GM18951 (cell line): ENCODE results near the gene STAB2.

ENCODE experiments used
- POLR2A ChIP-seq: IDR thresholded peaks from 4 replicates; pipeline ENCODE4 v1.6.1; 2011; ENCODE audit warnings: mild to moderate bottlenecking; ENCODE audit not compliant: insufficient read length, insufficient read depth; ENCODE audit errors: extremely low read depth
- in situ Hi-C: fragments of 300-500 bp; cut with MboI; formaldehyde crosslinking; loops from one replicate; pipeline ENCODE4 v1.12.0; 2022; ENCODE audit warnings: low sequenced_read_pairs, mixed read lengths, inconsistent platforms; ENCODE audit not compliant: unreplicated experiment

Gene STAB2

GRCh38 chr12:103672401-103673119 is 85.5 kb downstream of the STAB2 start:
- in situ Hi-C loops: no loop called here
- TF ChIP-seq POLR2A: no peak

GRCh38 chr12:103673487-103673886 is 86.4 kb downstream of the STAB2 start:
- no peak for TF ChIP-seq POLR2A
- in situ Hi-C loops: no loop called here

GRCh38 chr12:103673891-103674375 is 86.9 kb downstream of the STAB2 start:
- no peak for TF ChIP-seq POLR2A
- in situ Hi-C loops: no loop called here

GRCh38 chr12:103676893-103677292 is 89.8 kb downstream of the STAB2 start:
- in situ Hi-C loops: no loop called here
- TF ChIP-seq POLR2A: no peak

GRCh38 chr12:103677341-103677740 is 90.3 kb downstream of the STAB2 start:
- in situ Hi-C loops: no loop called here
- no peak for TF ChIP-seq POLR2A

GRCh38 chr12:103677905-103678304 is 90.8 kb downstream of the STAB2 start:
- in situ Hi-C loops: no loop called here
- TF ChIP-seq POLR2A: no peak

- no peak for TF ChIP-seq POLR2A
- in situ Hi-C loops: no loop called here
These were observed 92.5 kb downstream of the STAB2 start for GRCh38 chr12:103679421-103680170.

GRCh38 chr12:103680591-103681141 is 93.6 kb downstream of the STAB2 start:
- in situ Hi-C loops: no loop called here
- TF ChIP-seq POLR2A: no peak

GRCh38 chr12:103686026-103686425 is 99.0 kb downstream of the STAB2 start:
- in situ Hi-C loops: no loop called here
- no peak for TF ChIP-seq POLR2A

GRCh38 chr12:103687253-103687652 is 100.2 kb downstream of the STAB2 start:
- TF ChIP-seq POLR2A: no peak
- in situ Hi-C loops: no loop called here

- TF ChIP-seq POLR2A: no peak
- in situ Hi-C loops: no loop called here
These were observed 101.4 kb downstream of the STAB2 start for GRCh38 chr12:103688376-103689063.

GRCh38 chr12:103690426-103690825 is 103.4 kb downstream of the STAB2 start:
- TF ChIP-seq POLR2A: no peak
- in situ Hi-C loops: no loop called here

GRCh38 chr12:103691063-103691462 is 104.0 kb downstream of the STAB2 start:
- in situ Hi-C loops: no loop called here

More at GRCh38 chr12:103691063-103691462, 104.0 kb downstream of the STAB2 start:
- no peak for TF ChIP-seq POLR2A
